Ovary (tissue), 3 donors: Measurements from ENCODE around the gene AEBP2.

Experiments
- CTCF ChIP-seq, 3 donors: fragments of 450-650 bp in 2 of 3; fragments of 200-600 bp in 1 of 3; IDR thresholded peaks; one replicate each; pipeline versions ENCODE4 v1.5.1 to v1.8.0; 2016 to 2022; ENCODE audit warnings: antibody characterized with exemption in 3 of 3, mild to moderate bottlenecking in 1 of 3
- EP300 ChIP-seq: sonication (generic); formaldehyde crosslinking; IDR thresholded peaks from one replicate; pipeline ENCODE4 v1.6.1; 2017; ENCODE audit warnings: antibody characterized with exemption
- POLR2A ChIP-seq: fragments of 450-650 bp; IDR thresholded peaks from one replicate; pipeline ENCODE4 v1.6.1; 2017; ENCODE audit warnings: antibody characterized with exemption, mild to moderate bottlenecking, moderate library complexity
- donor health status: DM: no; HTN: no; CAD: no.

- no peak for TF ChIP-seq EP300
- no peak for TF ChIP-seq POLR2A
- TF ChIP-seq CTCF (IDR thresholded peaks at IDR 0.05) = no peak
Measured at GRCh38 chr12:19498099-19498498, 58.8 kb downstream of the AEBP2 start.
